ENCODE data around the gene POC1B.

DNA sequence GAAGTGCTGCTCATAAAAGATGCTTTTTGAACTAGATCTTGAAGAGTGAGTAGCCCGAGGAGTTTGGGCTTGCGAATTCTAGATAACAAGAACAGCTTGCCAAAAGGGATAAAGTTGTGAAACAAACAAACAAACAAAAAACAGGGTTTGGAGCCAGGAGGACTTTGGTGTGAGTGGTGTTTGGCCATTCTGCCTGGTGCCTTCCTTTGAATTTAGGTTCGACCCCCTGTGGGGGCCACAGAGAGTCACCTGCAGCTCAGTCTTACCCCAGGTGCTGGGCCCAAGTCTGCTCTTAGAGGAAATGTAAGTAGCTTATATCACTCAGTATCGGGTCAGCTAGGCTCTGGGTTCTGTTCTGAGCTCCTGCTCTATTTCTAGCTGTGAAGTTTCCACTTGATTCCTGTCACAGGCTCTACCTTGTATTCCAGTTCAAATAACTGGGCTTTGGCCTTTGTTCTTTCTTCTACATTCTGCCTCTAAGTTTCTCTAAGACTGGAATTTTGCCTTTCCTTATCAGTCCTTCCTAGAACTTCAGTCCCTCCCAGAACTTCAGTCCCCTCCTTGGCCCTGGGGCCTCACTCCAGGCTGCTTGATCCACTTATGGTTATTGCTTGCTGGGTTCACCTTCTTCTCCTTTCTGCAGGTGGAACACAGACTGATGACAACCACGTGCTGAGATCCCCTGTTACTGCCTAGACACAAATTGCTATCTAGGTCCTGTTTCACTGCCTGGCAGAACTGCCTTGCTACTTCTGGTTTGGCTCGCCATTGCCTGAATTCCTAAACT, 153.1 kb downstream of the POC1B start:
- TF ChIP-seq, protein P1, sequence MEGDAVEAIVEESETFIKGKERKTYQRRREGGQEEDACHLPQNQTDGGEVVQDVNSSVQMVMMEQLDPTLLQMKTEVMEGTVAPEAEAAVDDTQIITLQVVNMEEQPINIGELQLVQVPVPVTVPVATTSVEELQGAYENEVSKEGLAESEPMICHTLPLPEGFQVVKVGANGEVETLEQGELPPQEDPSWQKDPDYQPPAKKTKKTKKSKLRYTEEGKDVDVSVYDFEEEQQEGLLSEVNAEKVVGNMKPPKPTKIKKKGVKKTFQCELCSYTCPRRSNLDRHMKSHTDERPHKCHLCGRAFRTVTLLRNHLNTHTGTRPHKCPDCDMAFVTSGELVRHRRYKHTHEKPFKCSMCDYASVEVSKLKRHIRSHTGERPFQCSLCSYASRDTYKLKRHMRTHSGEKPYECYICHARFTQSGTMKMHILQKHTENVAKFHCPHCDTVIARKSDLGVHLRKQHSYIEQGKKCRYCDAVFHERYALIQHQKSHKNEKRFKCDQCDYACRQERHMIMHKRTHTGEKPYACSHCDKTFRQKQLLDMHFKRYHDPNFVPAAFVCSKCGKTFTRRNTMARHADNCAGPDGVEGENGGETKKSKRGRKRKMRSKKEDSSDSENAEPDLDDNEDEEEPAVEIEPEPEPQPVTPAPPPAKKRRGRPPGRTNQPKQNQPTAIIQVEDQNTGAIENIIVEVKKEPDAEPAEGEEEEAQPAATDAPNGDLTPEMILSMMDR (IDR thresholded peaks at IDR 0.05 in 4 of 5, conservative IDR thresholded peaks at IDR 0.05 in 1 of 5): no peak
- no peak for TF ChIP-seq POLR2A (IDR thresholded peaks at IDR 0.05)
